HG03159 (cell line): ENCODE measurements around the gene LILRA6.
"Not testable (repeated sequence)": the region's sequence is repeated elsewhere in the genome, so short reads cannot be mapped to it uniquely, and the experiment has no call there.

Experiments
- ATAC-seq: cut with Tn5 transposase; IDR thresholded peaks from one replicate; pipeline ENCODE4 v1.9.1; 2021; ENCODE audit warnings: mild to moderate bottlenecking, moderate library complexity; ENCODE audit not compliant: unreplicated experiment

The LILRA6 gene

DNA sequence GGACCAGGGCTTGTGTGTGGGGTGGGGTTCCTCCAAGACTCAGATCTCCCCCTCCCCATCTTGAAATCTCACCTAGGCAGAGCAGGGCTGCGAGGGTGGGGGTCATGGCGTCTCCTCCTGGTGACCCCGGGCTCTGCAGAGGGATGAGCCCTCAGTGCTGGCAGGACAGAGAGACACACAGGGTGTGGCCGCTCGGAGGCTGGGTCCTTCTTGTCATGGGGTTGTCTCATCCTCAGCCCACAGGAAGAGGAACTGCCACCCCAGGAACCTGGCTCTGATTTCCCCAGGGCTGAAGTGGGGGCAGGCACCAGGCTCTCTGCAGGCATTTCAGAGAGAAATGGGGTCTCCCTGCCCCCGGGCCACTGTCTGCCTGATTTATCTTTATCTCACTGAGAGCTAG is at the start of gene LILRA6:
TSS of gene LILRA6 (minus strand) at position 145 of the 400 bp plus-strand sequence.
- ATAC-seq: not testable (repeated sequence)

DNA sequence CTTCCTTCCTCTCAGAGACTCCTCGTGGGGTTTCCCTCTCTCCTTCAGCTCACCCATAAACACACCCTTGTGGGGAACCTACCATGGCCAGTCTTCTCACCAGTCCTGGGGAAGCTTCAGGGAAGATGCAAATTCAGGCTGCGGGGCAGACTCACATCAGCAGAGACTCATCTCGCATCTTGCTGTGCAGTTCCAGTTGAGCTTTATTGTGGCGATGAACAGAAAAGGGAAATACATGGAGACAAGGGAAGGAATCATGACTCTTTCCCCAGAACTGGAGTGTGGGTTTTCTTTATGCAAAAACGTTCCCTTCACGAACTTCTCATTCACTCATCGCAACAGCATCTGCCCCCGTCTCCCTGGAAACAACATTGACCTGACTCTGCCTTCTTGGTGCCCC is 46.6 kb upstream of the LILRA6 start:
- ATAC-seq: not testable (repeated sequence)

DNA sequence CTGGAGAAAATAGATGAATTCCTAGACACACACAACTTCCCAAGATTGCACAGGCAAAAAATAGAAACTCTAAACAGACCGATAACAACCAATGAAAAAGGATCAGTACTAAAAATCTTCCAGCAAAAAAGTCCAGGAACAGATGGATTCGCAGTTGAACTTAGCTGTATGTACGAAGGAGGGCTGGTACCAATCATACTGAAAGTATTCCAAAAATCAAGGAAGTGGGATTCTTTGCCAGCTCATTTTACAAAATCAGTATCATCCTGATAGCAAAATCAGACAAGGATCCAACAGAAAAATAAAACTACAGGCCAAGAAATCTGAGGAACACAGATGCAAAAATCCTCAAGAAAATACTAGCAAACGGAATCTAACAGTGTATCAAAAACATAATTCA is 44.9 kb upstream of the LILRA6 start:
- ATAC-seq: no peak

DNA sequence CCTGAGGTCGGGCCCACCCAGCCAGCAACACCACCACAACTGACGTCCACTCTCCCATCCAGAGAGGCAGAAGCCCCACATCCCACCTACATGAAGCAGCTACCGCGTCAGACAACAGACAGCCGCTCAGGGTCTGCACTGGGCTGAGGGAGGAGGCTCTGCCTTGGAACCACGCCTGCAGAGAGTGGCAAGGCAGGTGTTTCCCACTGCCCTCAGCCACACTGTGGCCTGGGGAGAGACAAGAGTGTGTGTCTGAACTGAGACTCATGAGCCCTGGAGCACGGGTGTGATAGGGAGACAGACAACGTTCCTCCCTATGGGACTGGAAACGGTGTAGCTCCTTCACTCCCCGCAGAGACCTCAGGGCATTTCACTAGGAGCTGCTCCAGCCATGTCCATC is 43.7 kb upstream of the LILRA6 start:
- ATAC-seq: not testable (repeated sequence)

DNA sequence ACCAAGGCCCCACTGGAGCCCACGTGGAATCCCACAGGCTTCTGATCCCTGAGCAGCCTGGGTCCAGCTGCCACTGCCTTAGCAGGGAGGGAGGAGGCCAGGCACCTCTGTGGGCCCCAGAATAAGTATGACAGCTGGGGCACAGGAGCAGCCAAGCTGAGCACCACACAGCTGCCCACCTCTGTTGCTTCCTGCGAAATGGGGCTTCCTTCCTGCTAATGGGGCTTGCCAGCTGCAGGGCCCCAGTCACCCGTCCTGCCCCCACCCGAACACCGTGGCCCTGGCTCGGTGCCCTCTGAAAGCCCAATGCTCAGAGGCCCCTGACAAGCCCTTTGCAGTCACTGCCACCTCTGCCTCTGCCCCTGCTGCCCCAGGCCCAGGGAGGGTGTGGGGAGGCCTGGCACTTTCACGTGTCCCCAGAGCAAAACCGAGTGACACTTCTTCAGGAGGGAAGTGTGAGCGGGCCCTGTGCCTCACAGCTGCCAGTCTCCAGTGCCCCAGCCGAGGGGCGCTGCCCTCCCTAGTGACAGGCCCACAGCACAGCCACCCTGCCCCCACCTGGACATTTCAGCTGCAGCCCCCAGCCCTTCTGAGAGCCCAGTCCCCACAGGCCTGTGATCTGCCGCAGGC is 43.0 kb upstream of the LILRA6 start:
- not testable (repeated sequence) for ATAC-seq

DNA sequence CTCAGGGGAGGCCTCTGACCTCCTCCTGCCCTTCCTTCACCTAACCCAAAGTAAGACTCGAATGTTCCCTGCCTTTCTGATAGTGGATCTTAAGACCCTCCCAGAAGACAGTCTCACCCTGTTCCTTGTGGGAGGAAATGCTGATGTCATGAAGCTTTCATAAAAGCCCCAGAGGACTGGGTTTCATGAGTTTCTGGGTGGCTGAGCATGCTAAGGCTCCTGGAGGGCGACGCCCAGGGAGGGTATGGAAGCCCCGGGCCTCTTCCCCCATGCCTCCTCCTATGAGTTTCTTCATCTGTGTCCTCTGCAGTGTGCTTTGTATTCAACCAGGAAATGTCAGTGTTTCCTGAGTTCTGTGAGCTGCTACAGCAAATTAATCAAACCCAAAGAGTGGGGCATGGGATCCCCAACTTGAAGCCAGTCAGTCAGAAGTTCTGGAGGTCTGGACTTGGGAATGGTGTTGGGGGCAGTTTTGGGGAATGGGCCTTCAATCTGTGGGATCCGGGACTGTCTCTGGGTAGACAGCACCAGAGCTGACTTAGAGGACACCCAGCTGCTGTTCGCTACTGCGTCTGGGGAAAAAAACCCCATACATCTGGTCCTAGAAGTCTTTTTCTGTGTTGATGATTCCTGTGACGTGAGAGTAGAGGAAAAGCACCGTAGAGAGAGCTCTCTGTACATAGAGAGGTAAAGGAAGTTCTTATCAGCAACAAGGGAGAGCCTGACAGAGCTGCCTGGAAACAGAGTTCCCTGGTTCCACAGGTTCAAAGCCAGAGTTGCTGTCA is 40.3 kb upstream of the LILRA6 start:
- no peak for ATAC-seq

DNA sequence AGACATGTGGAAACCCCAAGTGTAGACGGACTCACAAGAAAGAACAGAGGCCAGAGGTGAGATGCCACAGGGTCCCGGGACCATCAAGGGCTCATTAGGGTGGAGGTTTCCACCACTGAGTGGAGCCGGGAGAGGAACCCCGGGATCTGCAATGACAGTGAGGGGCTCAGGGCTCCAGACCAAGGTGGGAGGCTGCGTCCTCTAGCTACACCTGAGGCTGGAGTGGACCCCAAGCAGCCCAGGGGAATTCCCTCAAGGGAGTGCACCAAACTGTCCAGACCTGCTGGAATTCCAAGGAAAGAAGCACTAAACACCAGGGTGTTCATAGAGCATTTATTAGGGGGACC is 39.1 kb upstream of the LILRA6 start:
- ATAC-seq: not testable (repeated sequence)

DNA sequence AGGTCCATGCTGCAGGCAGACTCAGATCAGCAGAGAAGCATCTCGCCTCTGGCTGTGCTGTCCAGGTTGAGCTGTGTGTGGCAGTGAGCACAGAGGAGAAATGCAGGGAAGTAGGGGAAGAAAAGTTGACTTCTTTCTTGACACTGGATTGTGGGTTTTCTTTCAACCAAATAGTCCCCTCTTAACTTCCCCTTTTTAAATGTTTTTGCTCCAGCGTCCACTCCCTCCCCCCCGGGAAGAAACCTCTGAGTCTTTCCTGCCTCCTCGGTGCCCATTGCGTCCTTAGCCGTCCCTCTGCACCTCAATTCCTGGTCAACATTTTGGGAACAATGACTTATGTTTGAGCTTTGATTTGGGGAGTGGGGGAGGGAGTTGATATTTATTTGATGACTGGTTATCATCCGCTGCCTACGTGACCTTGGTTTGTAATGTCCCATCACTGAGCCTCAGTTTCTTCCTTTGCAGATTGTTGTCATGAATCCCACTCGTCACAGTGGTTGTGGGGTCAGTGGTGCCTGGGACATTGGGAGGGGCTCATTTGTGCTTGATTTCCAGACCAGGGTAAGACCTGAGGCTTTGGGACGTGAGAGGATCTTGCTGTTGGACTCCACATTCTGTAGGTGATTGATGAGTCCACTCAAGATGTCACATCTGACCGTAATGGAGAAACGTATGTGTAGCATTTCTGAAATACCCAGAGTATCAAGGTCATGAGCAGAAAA is 38.6 kb upstream of the LILRA6 start, which contains the start of gene LILRB2:
TSS of gene LILRB2 (minus strand) at position 104 of the 722 bp plus-strand sequence. CDS start 614 bp downstream, outside the sequence.
- no peak for ATAC-seq

DNA sequence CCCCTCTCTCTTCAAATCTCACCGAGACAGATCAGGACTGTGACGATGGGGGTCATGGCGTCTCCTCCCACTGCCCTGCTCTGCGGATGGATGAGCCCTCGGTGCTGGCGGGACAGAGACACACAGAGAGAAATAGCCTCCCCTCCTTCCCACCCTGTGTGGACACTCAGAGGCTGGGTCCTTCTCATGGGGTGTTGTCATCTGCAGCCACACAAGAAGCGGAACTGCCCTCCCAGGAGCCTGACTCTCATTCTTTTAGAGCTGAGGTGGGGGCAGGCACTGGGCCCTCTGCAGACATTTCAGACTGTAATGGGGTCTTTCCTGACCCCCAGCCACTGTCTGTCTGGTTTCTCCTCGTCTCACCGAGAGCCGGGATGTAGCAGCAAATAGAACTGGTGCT is 37.9 kb upstream of the LILRA6 start:
- not testable (repeated sequence) for ATAC-seq

DNA sequence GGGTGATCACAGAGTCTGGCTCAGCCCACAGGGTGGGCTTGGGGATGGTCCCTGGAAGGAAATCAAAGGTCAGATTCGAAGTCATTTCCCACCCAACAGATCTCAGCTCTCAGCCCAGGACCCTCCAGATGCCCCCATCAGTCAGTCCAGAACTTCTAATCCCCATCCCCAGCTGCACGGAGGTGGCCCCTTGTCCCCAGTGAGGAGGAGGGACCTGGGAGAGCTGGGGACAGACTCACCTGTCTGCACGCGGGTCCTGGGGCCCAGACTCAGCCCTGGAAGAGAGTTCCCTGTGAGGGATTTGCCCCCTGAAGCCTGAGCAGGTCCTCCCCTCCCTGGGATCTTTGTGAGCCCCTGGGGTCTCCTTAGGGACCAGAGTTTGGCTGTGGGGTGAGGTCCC is 37.4 kb upstream of the LILRA6 start:
- not testable (repeated sequence) for ATAC-seq

DNA sequence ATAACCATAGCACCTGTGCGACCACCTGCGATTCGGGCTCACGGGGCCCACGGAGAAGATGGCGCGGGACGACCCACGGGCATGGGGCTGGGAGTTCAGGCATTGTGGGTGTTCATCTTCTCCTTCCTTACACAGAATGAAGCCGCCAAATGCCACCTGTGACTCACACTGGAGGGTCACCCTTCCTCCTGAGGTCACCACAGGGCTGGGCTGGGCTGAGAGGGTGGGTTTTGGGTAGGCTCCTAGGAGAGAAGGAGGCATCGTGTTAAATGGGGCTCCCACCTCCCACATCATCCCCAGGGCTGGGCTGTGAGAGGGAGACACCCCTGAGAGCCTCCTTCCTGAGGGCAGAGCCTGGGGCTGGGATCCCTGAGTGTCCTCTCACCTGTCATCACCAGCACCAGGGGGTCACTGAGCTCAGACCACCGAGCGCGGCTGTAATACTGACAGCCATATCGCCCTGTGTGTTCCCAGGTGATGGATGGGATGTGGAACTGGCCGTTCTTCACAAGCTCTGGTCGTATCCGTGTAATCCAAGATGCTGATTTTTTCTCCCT is 36.9 kb upstream of the LILRA6 start:
- no peak for ATAC-seq

DNA sequence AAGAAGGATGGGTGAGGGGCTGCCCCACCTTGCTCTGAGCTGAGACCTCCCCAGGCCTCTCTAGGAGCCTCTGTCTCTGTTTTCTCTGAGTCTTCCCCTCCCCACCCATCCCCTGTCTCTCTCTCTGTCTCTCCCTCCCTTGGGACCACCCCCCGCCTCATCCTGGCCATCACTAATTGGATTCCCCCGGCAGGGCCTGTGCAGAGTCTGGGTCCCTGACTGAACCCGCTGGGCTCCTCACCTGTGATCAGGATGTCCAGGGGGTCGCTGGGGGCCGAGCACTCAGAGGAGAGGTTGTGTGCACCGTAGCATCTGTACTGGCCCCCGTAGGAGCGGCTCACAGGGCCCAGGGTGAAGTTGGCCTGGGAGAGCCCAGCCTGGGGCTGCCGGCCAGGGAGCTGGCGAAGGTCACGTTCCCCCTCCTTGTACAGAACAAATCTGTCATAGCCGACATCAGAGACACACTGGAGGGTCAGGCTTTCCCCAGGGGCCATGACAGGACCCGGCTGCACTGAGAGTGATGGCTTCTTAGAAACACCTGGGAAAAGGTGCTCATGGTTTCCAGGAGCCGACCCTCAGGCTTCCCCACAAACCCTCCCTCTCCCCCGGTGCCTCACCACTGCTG is 36.1 kb upstream of the LILRA6 start:
- not testable (repeated sequence) for ATAC-seq

DNA sequence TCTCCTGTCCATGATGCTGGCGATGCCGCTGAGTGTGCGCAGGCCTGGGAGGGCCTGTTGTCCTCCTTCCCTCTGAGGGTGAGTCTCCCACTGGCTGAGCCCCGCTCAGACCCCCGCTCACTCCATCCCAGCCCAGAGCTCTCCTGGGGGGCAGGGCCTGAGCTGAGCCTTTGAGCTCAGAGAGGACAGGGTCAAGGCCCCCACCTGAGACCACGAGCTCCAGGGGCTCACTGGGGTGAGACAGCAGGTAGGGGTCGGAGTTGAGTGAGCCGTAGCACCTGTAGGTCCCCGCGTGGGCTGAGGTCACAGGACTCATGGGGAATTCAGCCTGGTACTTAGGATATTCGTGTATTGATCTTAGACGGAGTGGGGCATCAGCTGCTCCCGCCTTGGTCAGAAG is 35.5 kb upstream of the LILRA6 start:
- ATAC-seq: not testable (repeated sequence)

DNA sequence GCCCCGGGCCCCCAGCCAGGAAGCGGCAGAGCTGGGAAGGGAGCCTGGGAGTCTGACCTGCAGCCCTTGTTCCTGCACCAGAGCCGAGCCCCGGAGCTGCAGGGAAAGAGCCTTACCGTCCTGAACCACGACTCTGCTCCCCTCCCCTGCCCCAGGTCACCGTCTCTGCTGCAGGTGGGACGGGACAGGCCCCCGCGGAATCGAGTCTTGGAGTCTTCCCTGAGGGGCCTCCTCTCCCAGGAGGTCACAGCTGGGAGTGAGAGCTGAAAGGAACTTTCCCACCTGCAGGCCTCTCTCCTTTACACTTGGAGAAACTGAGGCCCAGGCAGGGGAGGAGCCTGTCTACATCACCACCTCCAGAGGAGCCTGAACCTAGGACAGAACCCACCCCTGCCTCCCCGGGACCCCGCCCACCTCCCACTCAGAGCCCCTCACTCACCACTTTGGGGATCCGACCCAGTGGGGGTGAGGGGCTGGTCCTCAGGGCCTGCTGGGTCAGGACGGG is 34.6 kb upstream of the LILRA6 start:
- not testable (repeated sequence) for ATAC-seq

DNA sequence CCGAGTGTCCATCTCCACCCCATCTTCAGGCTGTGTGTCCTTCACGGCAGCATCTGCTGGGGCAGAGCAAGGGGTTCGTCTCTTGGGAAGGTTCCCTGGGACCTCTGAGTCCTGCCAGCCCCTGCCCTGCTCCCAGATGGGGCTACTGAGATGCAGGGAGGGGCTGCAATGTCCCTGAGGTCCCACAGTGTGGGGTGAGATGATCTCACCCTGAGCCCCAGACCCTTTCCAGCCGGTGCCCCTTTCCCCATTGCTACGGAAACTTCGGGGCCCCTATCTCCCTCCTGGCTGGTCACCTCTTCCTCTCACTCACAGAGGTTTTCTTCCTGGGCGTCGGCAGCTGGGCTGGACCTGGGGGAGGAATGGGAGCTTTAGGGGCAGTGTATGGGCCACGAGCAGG is 33.4 kb upstream of the LILRA6 start:
- ATAC-seq: no peak

DNA sequence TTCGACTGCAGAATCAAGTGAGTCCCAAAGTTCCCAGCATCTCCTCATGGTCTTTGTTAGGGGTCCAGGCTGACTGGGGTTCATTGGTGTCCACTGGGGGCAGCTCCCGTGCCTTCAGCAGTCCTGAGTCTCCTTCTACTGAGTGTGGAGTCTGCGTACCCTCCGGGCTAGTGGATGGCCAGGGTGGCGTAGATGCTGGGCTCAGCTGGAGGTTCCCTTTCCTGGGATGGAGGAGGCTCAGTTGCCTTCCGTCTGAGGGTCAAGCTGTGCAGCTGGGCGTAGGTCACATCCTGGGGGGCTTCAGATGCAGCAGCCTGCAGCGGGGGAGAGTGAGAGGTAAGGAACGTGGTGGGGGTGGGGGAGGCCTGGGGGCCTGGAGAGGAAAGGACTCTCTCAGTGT is 31.9 kb upstream of the LILRA6 start:
- not testable (repeated sequence) for ATAC-seq

DNA sequence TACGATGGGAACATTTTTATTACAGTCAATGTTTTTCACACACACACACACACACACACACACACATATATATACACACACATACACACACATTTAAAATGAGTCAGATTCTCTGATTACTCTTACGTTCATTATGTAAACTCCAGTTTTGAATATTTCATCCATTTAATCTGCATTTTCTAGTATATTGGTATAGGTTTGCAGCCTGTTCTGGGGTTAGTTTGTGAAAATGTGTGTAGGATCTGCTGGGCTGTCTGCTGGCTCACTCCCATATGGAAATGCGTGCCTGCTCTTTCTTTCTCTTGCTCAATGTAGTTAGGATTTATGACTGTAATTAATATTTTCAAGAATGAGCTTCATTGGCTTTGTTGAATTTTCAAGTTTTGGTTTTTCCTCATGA is 31.2 kb upstream of the LILRA6 start:
- ATAC-seq: no peak

DNA sequence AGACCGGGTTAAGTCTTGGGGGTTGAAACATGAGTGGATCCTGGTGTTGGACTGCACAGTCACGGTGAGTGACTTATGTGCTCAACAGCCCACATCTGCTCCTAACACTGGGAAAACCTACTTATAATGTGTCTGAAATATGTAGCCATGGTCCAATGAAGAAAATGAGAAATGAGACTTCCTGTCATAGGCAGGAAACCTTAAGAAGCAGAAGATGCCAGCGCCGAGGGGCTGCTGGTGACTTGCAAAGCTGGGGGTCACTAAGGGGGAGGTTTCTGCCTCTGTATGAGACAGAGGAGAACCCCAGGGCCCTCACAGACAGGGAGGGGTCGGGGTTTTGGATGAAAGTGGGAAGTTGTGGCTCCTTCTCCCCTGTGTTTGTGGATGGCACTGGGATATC is 29.6 kb upstream of the LILRA6 start:
- ATAC-seq: not testable (repeated sequence)

DNA sequence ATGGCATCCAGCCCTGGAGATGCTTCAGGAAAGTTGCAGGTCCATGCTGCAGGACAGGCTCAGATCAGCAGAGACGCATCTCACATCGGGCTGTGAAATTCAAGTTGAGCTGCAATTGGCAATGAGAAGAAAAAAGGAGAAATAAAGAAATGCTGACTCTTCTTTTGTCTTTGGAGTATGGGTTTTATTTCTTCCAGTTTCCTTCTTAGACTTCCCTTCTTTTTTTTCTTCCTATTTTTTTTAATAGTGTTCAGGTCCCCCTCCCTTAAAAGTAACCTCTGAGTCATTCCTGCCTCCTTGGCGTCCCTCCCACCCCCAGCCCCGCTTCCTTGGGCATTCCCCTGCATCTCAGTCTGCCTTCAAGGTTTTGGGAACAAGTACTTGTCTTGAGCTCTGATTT is 29.0 kb upstream of the LILRA6 start:
- not testable (repeated sequence) for ATAC-seq

DNA sequence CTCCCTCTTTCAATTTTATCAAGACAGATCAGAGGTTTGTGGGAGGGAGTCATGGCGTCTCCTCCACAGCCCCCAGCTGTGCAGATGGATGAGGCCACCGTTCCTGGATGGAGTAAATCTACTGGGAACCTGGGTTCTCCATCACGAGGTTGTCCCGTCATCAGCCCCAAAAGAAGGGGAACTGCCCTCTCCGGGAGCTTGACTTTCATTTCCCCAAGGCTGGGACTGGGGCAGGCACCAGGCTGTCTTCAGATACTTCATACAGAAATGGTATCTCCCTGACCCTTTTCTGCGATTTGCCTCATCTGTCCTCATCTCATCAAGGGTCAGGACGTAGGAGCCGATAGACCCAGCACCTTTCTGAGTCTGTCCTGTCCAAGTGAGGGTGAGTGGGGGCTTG is 28.5 kb upstream of the LILRA6 start:
- no peak for ATAC-seq

DNA sequence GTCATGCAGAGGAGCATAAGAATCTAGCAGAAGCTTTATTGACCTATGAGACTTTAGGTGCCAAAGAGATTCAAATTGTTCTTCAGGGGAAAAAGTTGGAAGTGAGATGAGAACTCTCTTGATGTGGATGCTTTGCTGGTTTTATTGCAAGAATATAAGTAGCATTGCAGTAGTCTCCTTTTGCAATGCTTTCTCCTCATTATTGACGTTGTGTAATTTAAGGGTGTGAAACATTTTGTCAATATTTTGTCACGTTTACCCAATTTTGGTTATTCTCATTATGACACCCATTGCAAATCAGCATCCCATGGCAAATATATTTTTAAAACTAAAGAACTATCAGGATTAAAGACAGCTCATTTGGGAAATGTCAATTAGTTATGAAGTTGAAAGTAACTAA is 26.3 kb upstream of the LILRA6 start:
- ATAC-seq: no peak
